ENCODE results near the gene SFMBT2. TPM values are rescaled to one million over a fixed set of nuclear protein-coding genes. Genes with fewer than 3 reads are reported as not detected.

Gene SFMBT2
- total RNA-seq, 1 experiment from 2014 or later = 0.03 TPM

Small RNA genes lying within 50 kb of the gene (small RNA-seq; reads per million reads assigned to genes)
- not detected for gene AL590095.2
- not detected for gene COX6CP17
